AG04450 (cell line): ENCODE results near the gene MED9. TPM values are rescaled to one million over a fixed set of nuclear protein-coding genes. Genes with fewer than 3 reads are reported as not detected.
"Not testable (repeated sequence)": the region's sequence is repeated elsewhere in the genome, so short reads cannot be mapped to it uniquely, and the experiment has no call there.

Experiments used
- CTCF ChIA-PET: fragments of 300-600, 350-600 bp; formaldehyde crosslinking; extraction: SDS; loops from one replicate; lab custom pipeline; 2022; ENCODE audit warnings: antibody characterized with exemption, inconsistent platforms; lab: Charles Lee
- POLR2A ChIA-PET: fragments of 350-600 bp; formaldehyde crosslinking; extraction: SDS; loops from one replicate; lab custom pipeline; 2021; ENCODE audit warnings: antibody characterized with exemption, inconsistent platforms; lab: Yijun Ruan, JAX
- DNase-seq: peaks from one replicate; pipeline ENCODE4 v3.0.0-alpha.2; 2011; ENCODE audit warnings: low read depth, low spot score
- H3K27ac ChIP-seq: one replicate; pipeline ENCODE4 v1.5.1; 2012; ENCODE audit warnings: low read depth, low read length, control low read depth
- H3K27me3 ChIP-seq: one replicate; pipeline ENCODE4 v1.6.0; 2012; ENCODE audit warnings: low read length; ENCODE audit not compliant: control insufficient read depth, insufficient read depth
- H3K4me3 ChIP-seq: 2 replicates; pipeline ENCODE4 v1.5.1; 2011; ENCODE audit warnings: mild to moderate bottlenecking, low read depth, low read length, control low read depth
- H3K9me3 ChIP-seq: 2 replicates; pipeline ENCODE4 v1.5.1; 2012; ENCODE audit warnings: low read length; ENCODE audit not compliant: control insufficient read depth, insufficient read depth
- CTCF ChIP-seq: IDR thresholded peaks from 2 replicates; pipeline ENCODE4 v1.5.1; 2011; ENCODE audit warnings: low read depth, low read length, control low read depth, inconsistent platforms
- polyA plus RNA-seq: library from polyadenylated mRNA; depleted of rRNA; stranded (reverse); fragments of >200 nt; gene quantifications from 2 replicates; pipeline ENCODE4 v1.2.3, GENCODE V29; 2011

MED9 gene
- polyA plus RNA-seq, 1 experiment = 11.6 TPM

GRCh38 chr17:17457680-17458079 is 19.1 kb upstream of the MED9 start:
- ChIA-PET POLR2A (interaction anchor here (0.8 kb wide), 1 partner anchor 9 kb away, joined by 4 read pairs; no protein-coding TSS in a partner anchor), CTCF (interaction anchor here (0.7 kb wide), 1 partner anchor 476 kb away, joined by 3 read pairs; no protein-coding TSS in a partner anchor)
- no peak overlapping the region for H3K27ac ChIP-seq
- no peak overlapping the region for H3K4me3 ChIP-seq
- no peak for TF ChIP-seq CTCF
- no peak for DNase-seq
- H3K27me3 ChIP-seq = peaks cover 5% of the 10 kb centered on the region
- peaks cover 2% of the 10 kb centered on the region; the same call in 1 of the 2 replicates for H3K9me3 ChIP-seq

- no peak for DNase-seq
- no peak for TF ChIP-seq CTCF
- H3K9me3 ChIP-seq = peaks cover 2% of the 10 kb centered on the region; the same call in 1 of the 2 replicates
- H3K27ac ChIP-seq = no peak overlapping the region
- ChIA-PET CTCF (no interaction called here), POLR2A (no interaction called here)
- H3K27me3 ChIP-seq = peaks cover 16% of the 10 kb centered on the region
- H3K4me3 ChIP-seq = no peak overlapping the region
These were observed 16.8 kb upstream of the MED9 start for GRCh38 chr17:17460038-17460437.

- TF ChIP-seq CTCF = no peak
- CTCF ChIA-PET = no interaction called here
- no peak overlapping the region for H3K27ac ChIP-seq
- H3K4me3 ChIP-seq = no peak overlapping the region
- H3K27me3 ChIP-seq = peaks cover 20% of the 10 kb centered on the region
- H3K9me3 ChIP-seq = peaks cover 2% of the 10 kb centered on the region; the same call in 1 of the 2 replicates
- DNase-seq = no peak
- POLR2A ChIA-PET = no interaction called here
These were observed 14.6 kb upstream of the MED9 start for GRCh38 chr17:17462048-17462824.

- no peak for DNase-seq
- H3K27me3 ChIP-seq = peaks cover 17% of the 10 kb centered on the region
These were observed 13.0 kb upstream of the MED9 start for GRCh38 chr17:17463821-17464220.

GRCh38 chr17:17465878-17466277 is 10.9 kb upstream of the MED9 start:
- H3K9me3 ChIP-seq, DNase-seq, H3K27ac ChIP-seq, CTCF ChIA-PET, POLR2A ChIA-PET, H3K4me3 ChIP-seq: not testable (repeated sequence)
- peaks cover 28% of the 10 kb centered on the region for H3K27me3 ChIP-seq

More at GRCh38 chr17:17463821-17464220, 13.0 kb upstream of the MED9 start:
- Histone ChIP-seq H3K27ac (no peak overlapping the region), H3K9me3 (peaks cover 2% of the 10 kb centered on the region; the same call in 1 of the 2 replicates), H3K4me3 (no peak overlapping the region)
- no peak for TF ChIP-seq CTCF
- ChIA-PET CTCF (no interaction called here), POLR2A (no interaction called here)
